Activated T-cell treated with anti-CD3 and anti-CD28 coated beads for 24 hours (primary cell): ENCODE measurements around the gene SLC25A21.

ENCODE experiments used
- DNase-seq: peaks from one replicate; pipeline ENCODE4 v3.0.0-alpha.2; 2020; ENCODE audit warnings: low read depth

Gene SLC25A21

GRCh38 chr14:36661506-36662257 is 510.7 kb downstream of the SLC25A21 start, which contains the start of gene PAX9:
TSS of gene PAX9 (plus strand) at chr14:36661860. CDS start at chr14:36662090, 230 bp downstream.
- DNase-seq, result peak; percentile 32

GRCh38 chr14:36660736-36661505 is 511.5 kb downstream of the SLC25A21 start:
- no peak for DNase-seq

- DNase-seq, result no peak
Measured at GRCh38 chr14:36659822-36660735, 512.3 kb downstream of the SLC25A21 start.

- DNase-seq, result no peak
Measured at GRCh38 chr14:36659010-36659821, 513.2 kb downstream of the SLC25A21 start.

GRCh38 chr14:36658123-36659009 is 514.0 kb downstream of the SLC25A21 start:
- no peak for DNase-seq

GRCh38 chr14:36657399-36658122 is 514.8 kb downstream of the SLC25A21 start:
- no peak for DNase-seq

GRCh38 chr14:36656687-36657398 is 515.6 kb downstream of the SLC25A21 start:
- DNase-seq, result no peak

- DNase-seq, result no peak
Measured at GRCh38 chr14:36655963-36656686, 516.3 kb downstream of the SLC25A21 start.

GRCh38 chr14:36655571-36655962 is 516.8 kb downstream of the SLC25A21 start:
- no peak for DNase-seq

GRCh38 chr14:36654794-36655381 is 517.5 kb downstream of the SLC25A21 start:
- DNase-seq, result no peak

- no peak for DNase-seq
Measured at GRCh38 chr14:36653962-36654793, 518.2 kb downstream of the SLC25A21 start.

- no peak for DNase-seq
Measured at GRCh38 chr14:36653413-36653812, 519.0 kb downstream of the SLC25A21 start.

GRCh38 chr14:36652542-36653201 is 519.7 kb downstream of the SLC25A21 start:
- DNase-seq, result no peak

GRCh38 chr14:36649872-36650650 is 522.3 kb downstream of the SLC25A21 start:
- no peak for DNase-seq
